Mesenchymal stem cell (in vitro differentiated cells and primary cell): ENCODE data around the gene APCDD1L.

ENCODE experiments used
- DNase-seq: peaks from one replicate; pipeline ENCODE4 v3.0.0-alpha.2; 2013
- H2AFZ ChIP-seq: one replicate; pipeline ENCODE4 v1.6.1; 2013; ENCODE audit warnings: low read depth, mild to moderate bottlenecking, control low read depth, inconsistent platforms, low read length, moderate library complexity
- H2AK5ac ChIP-seq: 2 replicates; pipeline ENCODE4 v1.6.1; 2013; ENCODE audit warnings: low read length, moderate library complexity, mild to moderate bottlenecking, inconsistent platforms; ENCODE audit not compliant: severe bottlenecking
- H2BK120ac ChIP-seq: one replicate; pipeline ENCODE4 v1.6.1; 2013; ENCODE audit warnings: low read depth, mild to moderate bottlenecking, inconsistent platforms, low read length, moderate library complexity
- H2BK12ac ChIP-seq, 2 experiments: one replicate each; pipeline ENCODE4 v1.6.1; 2013; ENCODE audit warnings: inconsistent platforms in 2 of 2, low read length in 2 of 2, mild to moderate bottlenecking in 2 of 2, moderate library complexity in 2 of 2, control low read depth in 1 of 2
- H2BK15ac ChIP-seq: one replicate; pipeline ENCODE4 v1.6.1; 2013; ENCODE audit warnings: mild to moderate bottlenecking, low read depth, inconsistent platforms; ENCODE audit not compliant: poor library complexity, severe bottlenecking
- H2BK5ac ChIP-seq: 2 replicates; pipeline ENCODE4 v1.6.1; 2013; ENCODE audit warnings: low read depth, mild to moderate bottlenecking, low read length, control low read depth, inconsistent platforms; ENCODE audit not compliant: poor library complexity, severe bottlenecking
- H3K14ac ChIP-seq, 2 experiments: one replicate each; pipeline ENCODE4 v1.6.1; 2013; ENCODE audit warnings: inconsistent platforms in 2 of 2, low read length in 2 of 2, control low read depth in 1 of 2, mild to moderate bottlenecking in 1 of 2, moderate library complexity in 1 of 2
- H3K18ac ChIP-seq, 2 experiments: one replicate each; pipeline ENCODE4 v1.6.1; 2013; ENCODE audit warnings: inconsistent platforms in 2 of 2, low read length in 2 of 2, control low read depth in 1 of 2, low read depth in 1 of 2, mild to moderate bottlenecking in 1 of 2
- H3K23ac ChIP-seq, 2 experiments: one replicate each; pipeline ENCODE4 v1.6.1; 2013; ENCODE audit warnings: inconsistent platforms in 2 of 2, low read length in 2 of 2, mild to moderate bottlenecking in 2 of 2, moderate library complexity in 2 of 2, control low read depth in 1 of 2
- H3K27ac ChIP-seq: 2 replicates; pipeline ENCODE4 v1.5.1; 2013; ENCODE audit warnings: mild to moderate bottlenecking, moderate library complexity, low read length, control low read depth, inconsistent platforms; ENCODE audit not compliant: poor library complexity, severe bottlenecking
- H3K27me3 ChIP-seq, 2 experiments: 2 replicates each; pipeline versions ENCODE4 v1.6.1 to v1.7.0; 2013; ENCODE audit warnings: low read length in 2 of 2, mild to moderate bottlenecking in 2 of 2, moderate library complexity in 2 of 2, control low read depth in 1 of 2, inconsistent platforms in 1 of 2; ENCODE audit not compliant: control insufficient read depth in 1 of 2, insufficient read depth in 1 of 2
- H3K36me3 ChIP-seq, 2 experiments: 2 replicates each; pipeline versions ENCODE4 v1.6.1 to v1.7.0; 2013; ENCODE audit warnings: low read length in 2 of 2, control low read depth in 1 of 2, inconsistent platforms in 1 of 2, low read depth in 1 of 2, mild to moderate bottlenecking in 1 of 2; ENCODE audit not compliant: insufficient read depth in 2 of 2, control insufficient read depth in 1 of 2
- H3K4ac ChIP-seq, 2 experiments: one replicate each; pipeline ENCODE4 v1.6.1; 2013; ENCODE audit warnings: inconsistent platforms in 2 of 2, low read length in 2 of 2, mild to moderate bottlenecking in 2 of 2, moderate library complexity in 2 of 2, control low read depth in 1 of 2, low read depth in 1 of 2
- H3K4me1 ChIP-seq: 2 replicates; pipeline ENCODE4 v1.6.1; 2013; ENCODE audit warnings: low read depth, low read length, control low read depth; ENCODE audit not compliant: control insufficient read depth, insufficient read depth
- H3K4me2 ChIP-seq: 2 replicates; pipeline ENCODE4 v1.6.1; 2013; ENCODE audit warnings: low read length, mild to moderate bottlenecking, inconsistent platforms; ENCODE audit not compliant: poor library complexity, severe bottlenecking
- H3K4me3 ChIP-seq, 2 experiments: 2 replicates each; pipeline versions ENCODE4 v1.5.1 to v1.7.0; 2013; ENCODE audit warnings: low read length in 2 of 2, mild to moderate bottlenecking in 2 of 2, control low read depth in 1 of 2, low read depth in 1 of 2; ENCODE audit not compliant: insufficient read depth in 1 of 2
- H3K79me1 ChIP-seq: replicated peaks from 2 replicates; pipeline ENCODE4 v1.6.1; 2013; ENCODE audit warnings: mild to moderate bottlenecking, control low read depth, low read length, inconsistent platforms; ENCODE audit not compliant: poor library complexity, severe bottlenecking
- H3K9ac ChIP-seq: 2 replicates; pipeline ENCODE4 v1.7.0; 2013; ENCODE audit warnings: mild to moderate bottlenecking, low read length, moderate library complexity
- H3K9me3 ChIP-seq: 2 replicates; pipeline ENCODE4 v1.7.0; 2013; ENCODE audit warnings: mild to moderate bottlenecking, low read length; ENCODE audit not compliant: control insufficient read depth
- H4K8ac ChIP-seq: one replicate; pipeline ENCODE4 v1.6.1; 2013; ENCODE audit warnings: inconsistent platforms, mild to moderate bottlenecking, low read length, moderate library complexity
- H4K91ac ChIP-seq: one replicate; pipeline ENCODE4 v1.6.1; 2013; ENCODE audit warnings: mild to moderate bottlenecking, low read length, inconsistent platforms
- WGBS: methylation state at CpG from one replicate; pipeline ENCODE4 v1.1.7; 2013; ENCODE audit warnings: mixed read lengths; 5-methylcytosine and 5-hydroxymethylcytosine counted together

APCDD1L gene

GRCh38 chr20:58538752-58539151 lies 23.6 kb upstream of the APCDD1L start:
- Histone ChIP-seq H3K4ac (no peak overlapping the region), H2AFZ (no peak overlapping the region), H2AK5ac (no peak overlapping the region), H2BK120ac (no peak overlapping the region), H3K4me2 (no peak overlapping the region), H2BK12ac (no peak overlapping the region), H2BK5ac (no peak overlapping the region), H3K18ac (no peak overlapping the region), H3K23ac (no peak overlapping the region), H3K4me3 (no peak overlapping the region), H3K27me3 (no peaks in the 10 kb centered on the region), H3K9me3 (peaks cover 4% of the 10 kb centered on the region), H2BK15ac (no peak overlapping the region), H3K14ac (no peak overlapping the region), H4K91ac (no peak overlapping the region), H3K4me1 (peaks cover 4% of the 10 kb centered on the region), H3K9ac (no peak overlapping the region), H3K79me1 (no peaks in the 10 kb centered on the region), H4K8ac (no peak overlapping the region), H3K27ac (no peak overlapping the region), H3K36me3 (no peaks in the 10 kb centered on the region)
- no peak for DNase-seq
- WGBS, result 100% methylated on average over 1 of the region's 2 CpGs

- Histone ChIP-seq H3K23ac (no peak overlapping the region), H3K79me1 (no peaks in the 10 kb centered on the region), H4K91ac (no peak overlapping the region), H3K4me3 (no peak overlapping the region), H2BK12ac (no peak overlapping the region), H2BK5ac (no peak overlapping the region), H2BK120ac (no peak overlapping the region), H2BK15ac (no peak overlapping the region), H2AK5ac (no peak overlapping the region), H3K4ac (no peak overlapping the region), H3K18ac (no peak overlapping the region), H3K9ac (no peak overlapping the region), H4K8ac (no peak overlapping the region), H3K4me2 (no peak overlapping the region), H3K9me3 (peaks cover 10% of the 10 kb centered on the region), H2AFZ (no peak overlapping the region), H3K27ac (no peak overlapping the region), H3K36me3 (no peaks in the 10 kb centered on the region), H3K14ac (no peak overlapping the region), H3K27me3 (no peaks in the 10 kb centered on the region), H3K4me1 (peaks cover 4% of the 10 kb centered on the region)
- 90% methylated on average over 1 of the region's 1 CpG for WGBS
- no peak for DNase-seq
Observed at GRCh38 chr20:58537831-58538230, 22.6 kb upstream of the APCDD1L start.

- no peak overlapping the region for H3K27ac ChIP-seq
- no peaks in the 10 kb centered on the region for H3K4me1 ChIP-seq
- no peaks in the 10 kb centered on the region for H3K27me3 ChIP-seq
- H2AFZ ChIP-seq, result no peak overlapping the region
- 95% methylated on average over 3 of the region's 3 CpGs for whole genome bisulfite sequencing
- H4K8ac ChIP-seq, result no peak overlapping the region
- H2BK5ac ChIP-seq, result no peak overlapping the region
- H2BK12ac ChIP-seq, result no peak overlapping the region
- no peaks in the 10 kb centered on the region for H3K36me3 ChIP-seq
- H3K14ac ChIP-seq, result no peak overlapping the region
- H3K9ac ChIP-seq, result no peak overlapping the region
- no peak overlapping the region for H2BK15ac ChIP-seq
- H3K4me3 ChIP-seq, result no peak overlapping the region
- no peak overlapping the region for H2AK5ac ChIP-seq
- no peak overlapping the region for H2BK120ac ChIP-seq
- no peak overlapping the region for H3K23ac ChIP-seq
- no peak overlapping the region for H3K4ac ChIP-seq
- peaks cover 25% of the 10 kb centered on the region for H3K9me3 ChIP-seq
- no peak for DNase-seq
- no peak overlapping the region for H4K91ac ChIP-seq
- H3K18ac ChIP-seq, result no peak overlapping the region
- H3K79me1 ChIP-seq, result no peaks in the 10 kb centered on the region
- H3K4me2 ChIP-seq, result no peak overlapping the region
Observed at GRCh38 chr20:58536289-58536688, 21.1 kb upstream of the APCDD1L start.

- Histone ChIP-seq H3K27me3 (no peaks in the 10 kb centered on the region), H3K23ac (no peak overlapping the region), H3K18ac (no peak overlapping the region), H3K14ac (no peak overlapping the region), H2BK120ac (no peak overlapping the region), H3K4me1 (no peaks in the 10 kb centered on the region), H2BK12ac (no peak overlapping the region), H3K27ac (no peak overlapping the region), H3K79me1 (no peaks in the 10 kb centered on the region), H4K8ac (no peak overlapping the region), H3K36me3 (no peaks in the 10 kb centered on the region), H2BK15ac (no peak overlapping the region), H3K9ac (no peak overlapping the region), H3K9me3 (peaks cover 57% of the 10 kb centered on the region), H2AFZ (no peak overlapping the region), H3K4me2 (no peak overlapping the region), H3K4ac (no peak overlapping the region), H2AK5ac (no peak overlapping the region), H2BK5ac (no peak overlapping the region), H3K4me3 (no peak overlapping the region), H4K91ac (no peak overlapping the region)
- DNase-seq, result no peak
Observed at GRCh38 chr20:58531657-58532056, 16.5 kb upstream of the APCDD1L start.
